GM12878 (cell line): ENCODE data around the gene TMEM182. TPM values are rescaled to one million over a fixed set of nuclear protein-coding genes. Genes with fewer than 3 reads are reported as not detected.

Source experiments
- ATAC-seq: fragments of 200-7000 bp; cut with Tn5 transposase; 3 replicates; pipeline ENCODE4 v1.9.1; 2020; ENCODE audit warnings: mild to moderate bottlenecking, moderate library complexity
- BruUV-seq: library from RNA; stranded (reverse); fragments of 400-500 nt; replicated peaks from 2 replicates; lab custom pipeline; 2021; lab: Mats Ljungman, UMichigan
- CTCF ChIA-PET: fragments of 300-600 bp; sonication (Branson Sonifier 250); formaldehyde crosslinking; extraction: SDS; loops from one replicate; lab custom pipeline; 2021; ENCODE audit warnings: inconsistent platforms; lab: Yijun Ruan, JAX
- POLR2A ChIA-PET: fragments of 350-600 bp; formaldehyde crosslinking; extraction: SDS; loops from one replicate; lab custom pipeline; 2021; ENCODE audit warnings: inconsistent platforms; lab: Charles Lee
- RAD21 ChIA-PET: fragments of 300-600 bp; sonication (Branson Sonifier 250); formaldehyde crosslinking; loops from one replicate; lab custom pipeline; 2023; ENCODE audit warnings: antibody characterized with exemption; ENCODE audit not compliant: unreplicated experiment; lab: Charles Lee
- SMC1A ChIA-PET: fragments of 300-600 bp; sonication (Branson Sonifier 250); formaldehyde crosslinking; loops from one replicate; lab custom pipeline; 2023; ENCODE audit not compliant: unreplicated experiment, uncharacterized antibody; lab: Charles Lee
- DNase-seq: peaks from one replicate; pipeline ENCODE4 v3.0.0-alpha.2; 2011; ENCODE audit warnings: low read depth, low spot score
- FAIRE-seq: peaks from 3 replicates; lab custom pipeline; 2011; peaks lifted over from hg19 to GRCh38; lab: Jason Lieb, UNC
- H2AFZ ChIP-seq: 2 replicates; pipeline ENCODE4 v1.6.0; 2011; ENCODE audit warnings: low read depth, low read length, control low read depth; ENCODE audit not compliant: control insufficient read depth
- H3K27ac ChIP-seq: 2 replicates; pipeline ENCODE4 v1.5.1; 2011; ENCODE audit warnings: control low read depth; ENCODE audit not compliant: control insufficient read depth, insufficient read depth
- H3K27me3 ChIP-seq, 2 experiments: replicated peaks in 1 of 2; 2 replicates each; pipeline versions ENCODE4 v1.6.0 to v1.6.1; 2011; ENCODE audit warnings: low read length in 1 of 2; ENCODE audit not compliant: control insufficient read depth in 2 of 2, insufficient read depth in 2 of 2
- H3K36me3 ChIP-seq, 2 experiments: 2 replicates each; pipeline ENCODE4 v1.5.1; 2011; ENCODE audit warnings: low read length in 1 of 2; ENCODE audit not compliant: control insufficient read depth in 2 of 2, insufficient read depth in 2 of 2
- H3K4me1 ChIP-seq: 2 replicates; pipeline ENCODE4 v1.6.1; 2011; ENCODE audit warnings: mild to moderate bottlenecking, low read length, moderate library complexity, mixed read lengths; ENCODE audit not compliant: control insufficient read depth, insufficient read depth
- H3K4me2 ChIP-seq: 2 replicates; pipeline ENCODE4 v1.6.0; 2011; ENCODE audit warnings: control low read depth; ENCODE audit not compliant: control insufficient read depth, insufficient read depth
- H3K4me3 ChIP-seq: fragments of 200-600 bp; sonication (generic); 2 replicates; pipeline ENCODE4 v1.5.1; 2016
- H3K79me2 ChIP-seq: 2 replicates; pipeline ENCODE4 v1.6.0; 2011; ENCODE audit warnings: low read length; ENCODE audit not compliant: control insufficient read depth, insufficient read depth
- H3K9ac ChIP-seq: 2 replicates; pipeline ENCODE4 v1.8.0; 2011; ENCODE audit warnings: low read length, control low read depth, mixed read lengths; ENCODE audit not compliant: control insufficient read depth, insufficient read depth
- H3K9me3 ChIP-seq: replicated peaks from 3 replicates; pipeline ENCODE4 v1.5.1; 2011; ENCODE audit warnings: mild to moderate bottlenecking, low read length; ENCODE audit not compliant: control insufficient read depth, insufficient read depth
- H4K20me1 ChIP-seq: 2 replicates; pipeline ENCODE4 v1.6.0; 2011; ENCODE audit not compliant: control insufficient read depth, insufficient read depth
- ATF3 ChIP-seq: IDR thresholded peaks from 2 replicates; pipeline ENCODE4 v1.6.1; 2011; ENCODE audit warnings: low read depth, mild to moderate bottlenecking, low read length, moderate library complexity, borderline replicate concordance; ENCODE audit errors: extremely low read depth
- CEBPB ChIP-seq, 2 experiments: fragments of 150-350 bp in 1 of 2; IDR thresholded peaks; 2 replicates each; pipeline ENCODE4 v1.6.1; 2012 to 2014; ENCODE audit warnings: low read depth in 2 of 2, low read length in 2 of 2, borderline replicate concordance in 1 of 2, inconsistent platforms in 1 of 2
- HDAC6 ChIP-seq: fragments of 200-600 bp; sonication (generic); IDR thresholded peaks from one replicate; pipeline ENCODE4 v1.8.0; 2017; ENCODE audit warnings: antibody characterized with exemption; ENCODE audit not compliant: unreplicated experiment
- HSF1 ChIP-seq: fragments of 150-350 bp; IDR thresholded peaks from 2 replicates; pipeline ENCODE4 v1.6.1; 2014; ENCODE audit warnings: mild to moderate bottlenecking, low read depth, low read length
- IRF5 ChIP-seq: fragments of 450-650 bp; IDR thresholded peaks from 2 replicates; pipeline ENCODE4 v1.6.1; 2017; ENCODE audit warnings: borderline replicate concordance
- KLF5 ChIP-seq: fragments of 450-650 bp; IDR thresholded peaks from 2 replicates; pipeline ENCODE4 v1.6.1; 2014; ENCODE audit warnings: mild to moderate bottlenecking; ENCODE audit not compliant: partially characterized antibody
- LARP7 ChIP-seq: fragments of 450-650 bp; IDR thresholded peaks from 2 replicates; pipeline ENCODE4 v1.6.1; 2017; ENCODE audit warnings: mild to moderate bottlenecking
- MEF2B ChIP-seq: fragments of 450-650 bp; IDR thresholded peaks from 2 replicates; pipeline ENCODE4 v1.6.1; 2018; ENCODE audit warnings: mild to moderate bottlenecking, moderate library complexity; ENCODE audit not compliant: partially characterized antibody, poor library complexity, severe bottlenecking
- RB1 ChIP-seq: fragments of 450-650 bp; formaldehyde crosslinking; IDR thresholded peaks from 2 replicates; pipeline ENCODE4 v1.6.1; 2017; ENCODE audit warnings: mild to moderate bottlenecking, borderline replicate concordance
- RCOR1 ChIP-seq: conservative IDR thresholded peaks from 2 replicates; pipeline ENCODE4 v1.6.1; 2012; ENCODE audit warnings: low read depth, low read length, improper control_type of control experiment
- ZBTB4 ChIP-seq: fragments of 450-650 bp; formaldehyde crosslinking; IDR thresholded peaks from 2 replicates; pipeline ENCODE4 v1.4.0; 2022; ENCODE audit warnings: mild to moderate bottlenecking, moderate library complexity
- WGBS: methylation state at CpG from one replicate; pipeline ENCODE4 v1.1.6; 2016; ENCODE audit warnings: low lambda C conversion rate; ENCODE audit not compliant: insufficient replicate concordance, insufficient coverage; ENCODE audit errors: missing lambda C conversion rate; 5-methylcytosine and 5-hydroxymethylcytosine counted together
- in situ Hi-C: fragments of 300-500 bp; cut with MboI; formaldehyde crosslinking; loops from 9 replicates; pipeline ENCODE4 v1.14.3; 2018; ENCODE audit warnings: mixed read lengths
- intact Hi-C: fragments of 100-400 bp; cut with micrococcal nuclease; formaldehyde crosslinking; loops from one replicate; pipeline ENCODE4 v1.14.2; 2022; ENCODE audit not compliant: unreplicated experiment
- polyA plus RNA-seq, 11 experiments: library from polyadenylated mRNA; depleted of rRNA in 4 of 11; unstranded in 6 of 11; stranded (reverse) in 5 of 11; fragments of >200 nt; fragmentation: Nextera tagmentation in 4 of 11; fragmentation: Illumina TruSeq in 1 of 11; extraction: Ambion mirVana in 4 of 11; extraction: Trizol in 1 of 11; gene quantifications; 1 replicate in 1 of 11; 2 replicates in 10 of 11; pipeline versions ENCODE4 v1.2.1 to v1.2.3, GENCODE V29; 2011 to 2016; ENCODE audit warnings: inconsistent platforms in 2 of 11, missing spikeins in 2 of 11, low read depth in 1 of 11
- total RNA-seq, 4 experiments: library from RNA; depleted of rRNA in 3 of 4; stranded (reverse); fragments of >200 nt in 3 of 4; fragmentation: Illumina TruSeq in 1 of 4; extraction: Trizol in 1 of 4; gene quantifications; 2 replicates each; pipeline versions ENCODE4 v1.2.1 to v1.2.3, GENCODE V29; 2013 to 2021

Gene TMEM182
- total and polyA plus RNA-seq, 10 of the 15 experiments (the other 5 are each of a cell fraction or from before 2014, with no cell fraction given): 1.8 to 5.4 (median 3.1) TPM

GRCh38 chr2:102792568-102793208, 30.9 kb downstream of the TMEM182 start:
- no peak for FAIRE-seq
- RAD21 ChIA-PET: no interaction called here
- intact Hi-C loops: no loop called here

GRCh38 chr2:102795641-102796040, 33.8 kb downstream of the TMEM182 start:
- ChIA-PET POLR2A (no interaction called here), SMC1A (no interaction called here), CTCF (no interaction called here), RAD21 (no interaction called here)
- no peaks in the 10 kb centered on the region for H4K20me1 ChIP-seq
- H3K9ac ChIP-seq: no peak overlapping the region
- intact Hi-C loops (no loop called here), in situ Hi-C loops (no loop called here)
- ATAC-seq (no peak), DNase-seq (no peak), FAIRE-seq (no peak)
- H2AFZ ChIP-seq: no peak overlapping the region
- H3K4me2 ChIP-seq: no peak overlapping the region
- no peaks in the 10 kb centered on the region; the same call in 1 of the 3 replicates for H3K9me3 ChIP-seq
- no peak overlapping the region for H3K4me3 ChIP-seq
- BruUV-seq: no TSS peak
- no peaks in the 10 kb centered on the region for H3K4me1 ChIP-seq
- no peaks in the 10 kb centered on the region for H3K27me3 ChIP-seq
- no peaks in the 10 kb centered on the region for H3K36me3 ChIP-seq
- no peak overlapping the region for H3K27ac ChIP-seq
- WGBS: 58% methylated on average over 4 of the region's 4 CpGs
- no peaks in the 10 kb centered on the region for H3K79me2 ChIP-seq
- TF ChIP-seq HDAC6 (no peak), CEBPB (IDR thresholded peaks at IDR 0.05; ENCODE audit: borderline replicate concordance in 1 of 2, low read depth in 2 of 2, low read length in 2 of 2) (no peak), KLF5 (no peak), ZBTB4 (CRISPR knock-in tag) (no peak), IRF5 (no peak), HSF1 (no peak)

More at GRCh38 chr2:102792568-102793208, 30.9 kb downstream of the TMEM182 start:
- H3K9me3 ChIP-seq: no peaks in the 10 kb centered on the region
- H3K9ac ChIP-seq: no peak overlapping the region
- H3K36me3 ChIP-seq: no peaks in the 10 kb centered on the region
- no peaks in the 10 kb centered on the region for H3K79me2 ChIP-seq
- no peaks in the 10 kb centered on the region for H3K4me1 ChIP-seq
- SMC1A ChIA-PET: interaction anchor here (1.1 kb wide), 1 partner anchor 39 kb away, joined by 3 read pairs; no protein-coding TSS in a partner anchor
- no peaks in the 10 kb centered on the region for H3K27me3 ChIP-seq
- no peak overlapping the region for H3K4me3 ChIP-seq
- no peak for ATAC-seq
- CTCF ChIA-PET: interaction anchor here (1.4 kb wide), 1 partner anchor 177 kb away, joined by 3 read pairs; no protein-coding TSS in a partner anchor
- POLR2A ChIA-PET: no interaction called here
- H3K27ac ChIP-seq: no peak overlapping the region
- TF ChIP-seq LARP7: no peak
- no peak for TF ChIP-seq MEF2B
- TF ChIP-seq ATF3: no peak
- TF ChIP-seq RCOR1: no peak
- no peak for TF ChIP-seq RB1
- BruUV-seq: no TSS peak
- no peak overlapping the region for H2AFZ ChIP-seq
- no peak for DNase-seq
- no peak overlapping the region for H3K4me2 ChIP-seq
- no peaks in the 10 kb centered on the region for H4K20me1 ChIP-seq
- 86% methylated on average over 8 of the region's 8 CpGs for WGBS
- in situ Hi-C loops: no loop called here
